ENCODE measurements around the gene SLC50A1. TPM values are rescaled to one million over a fixed set of nuclear protein-coding genes. Genes with fewer than 3 reads are reported as not detected.
A peak's percentile ranks its signal among the peaks of the same experiment; 100 is the strongest.

SLC50A1 gene
- polyA plus RNA-seq, 1 donor (not counting 4 experiments of a cell fraction or from before 2014, with no cell fraction given), result 54.5 TPM

DNA sequence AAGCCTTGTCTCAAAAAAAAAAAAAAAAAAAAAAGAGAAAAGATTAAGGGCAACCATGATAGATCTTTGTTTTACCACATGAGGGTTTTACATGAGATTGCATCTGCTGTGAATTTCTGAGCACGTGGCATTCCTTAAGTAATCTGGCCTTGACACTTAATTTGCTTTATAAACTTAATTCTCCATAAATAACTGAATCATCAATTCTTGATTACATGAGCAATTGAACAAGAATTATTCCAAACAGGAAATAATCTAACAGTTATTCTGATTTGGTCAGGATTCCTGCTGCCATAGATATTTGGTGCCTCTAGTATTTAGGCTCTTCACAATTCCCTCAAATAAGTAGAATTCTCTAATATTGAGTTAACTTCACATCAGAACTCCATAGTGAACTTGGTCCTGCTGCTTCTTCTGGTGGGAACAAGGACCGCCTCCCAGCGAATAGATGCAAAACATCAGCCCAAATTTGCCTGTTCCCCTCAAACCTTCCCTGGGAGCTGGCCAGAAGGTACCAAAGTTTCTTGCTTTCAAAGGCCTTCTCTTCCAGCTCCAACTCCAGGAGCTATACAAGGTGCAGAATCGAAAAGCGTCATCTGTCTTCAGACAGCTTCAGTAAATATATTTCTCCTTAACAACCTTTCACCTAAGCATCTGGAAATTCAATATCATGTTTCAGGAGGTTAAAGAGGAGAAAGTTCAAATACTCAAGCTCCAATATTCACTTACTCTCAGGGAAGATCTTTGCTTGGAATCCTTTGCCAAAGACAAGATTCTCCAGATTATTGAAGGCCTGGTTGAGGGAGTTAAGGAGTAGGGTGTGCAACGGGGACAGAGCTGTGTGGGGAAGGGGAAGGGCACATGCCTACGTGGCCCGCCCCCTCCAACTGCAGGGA lies 36.4 kb downstream of the SLC50A1 start:
- H3K79me2 ChIP-seq (ENCODE audit: control insufficient read depth, insufficient read depth, low read length), result peaks cover 16% of the 10 kb centered on the region
- peak overlapping the region; percentile 82 for H3K4me2 ChIP-seq (ENCODE audit: control insufficient read depth, extremely low read depth, insufficient read depth, low read depth, low read length)
- H2AFZ ChIP-seq (ENCODE audit: control insufficient read depth, low read length), result peak overlapping the region; percentile 87
- H3K9me3 ChIP-seq (ENCODE audit: control insufficient read depth, low read depth, low read length), result no peaks in the 10 kb centered on the region
- H3K27ac ChIP-seq (ENCODE audit: control insufficient read depth, insufficient read depth, low read length), result peak overlapping the region; percentile 86
- H3K9ac ChIP-seq (ENCODE audit: control insufficient read depth, extremely low read depth, insufficient read depth, low read length), result peak overlapping the region; percentile 92
- TF ChIP-seq EZH2 (IDR thresholded peaks at IDR 0.05; ENCODE audit: low read length), result no peak
- no peaks in the 10 kb centered on the region for H4K20me1 ChIP-seq (ENCODE audit: control insufficient read depth, extremely low read depth, insufficient read depth, low read length)
- H3K9me1 ChIP-seq (ENCODE audit: control insufficient read depth, extremely low read depth, insufficient read depth, low read length), result no peaks in the 10 kb centered on the region
- DNase-seq (ENCODE audit: low read depth, low spot score), result no peak
- peaks cover 24% of the 10 kb centered on the region for H3K4me1 ChIP-seq (ENCODE audit: control insufficient read depth, extremely low read depth, insufficient read depth, low read length)
- FAIRE-seq, result no peak
- no peaks in the 10 kb centered on the region for H3K27me3 ChIP-seq (ENCODE audit: control insufficient read depth, extremely low read depth, insufficient read depth, low read length)
- H3K36me3 ChIP-seq (ENCODE audit: control insufficient read depth in 2 of 2, extremely low read depth in 1 of 2, insufficient read depth in 2 of 2, low read length in 2 of 2), result peaks cover 10 to 13% of the 10 kb centered on the region in 2 experiments
- dilution Hi-C loops (cut with MboI; ENCODE audit: extremely low pct_ligation_motif_present, low sequenced_read_pairs), result no loop called here
- peak overlapping the region; percentile 69 to 94 (median 90) for H3K4me3 ChIP-seq (ENCODE audit: control insufficient read depth in 2 of 3, extremely low read depth in 1 of 3, insufficient read depth in 2 of 3, low read depth in 1 of 3, low read length in 3 of 3)

DNA sequence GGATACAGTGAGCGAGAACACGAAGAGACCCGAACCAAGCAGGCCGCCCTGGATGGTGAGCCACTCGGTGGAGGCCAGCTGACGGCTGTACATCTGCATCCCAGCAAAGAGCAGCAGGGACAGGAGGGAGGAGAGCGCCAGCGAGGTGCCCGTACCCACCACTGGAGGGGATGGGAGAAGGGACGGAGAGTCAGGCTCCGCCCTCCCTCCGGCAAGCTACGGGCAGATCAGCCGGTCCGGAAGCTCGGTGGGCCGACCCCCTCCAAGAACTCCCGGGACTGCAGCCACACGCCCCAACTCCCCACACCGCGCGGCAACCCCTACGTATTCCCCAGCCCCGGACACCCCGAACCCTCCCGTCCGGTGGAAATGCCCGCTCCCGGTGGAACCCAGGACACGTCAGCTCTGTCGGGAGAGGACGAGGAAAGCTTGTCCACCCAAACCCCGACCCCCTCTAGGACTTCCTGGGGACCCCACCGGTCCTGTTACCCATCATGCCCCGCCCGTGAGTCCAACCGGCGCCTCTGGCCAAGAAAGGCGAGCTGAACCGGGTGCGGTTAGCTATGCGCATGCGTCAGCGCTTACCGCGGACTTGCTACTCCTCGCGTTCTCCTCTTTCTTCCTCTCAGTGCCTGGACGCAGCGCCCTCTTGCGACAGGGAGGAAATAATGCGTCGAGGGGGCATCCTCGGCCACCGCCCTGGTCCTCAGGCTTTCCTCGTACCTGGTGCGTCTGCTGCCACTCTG lies 37.3 kb downstream of the SLC50A1 start, which contains the start of gene KRTCAP2:
KRTCAP2 (minus strand) TSS at position 573 of the 746 bp plus-strand sequence; CDS start at position 493, 80 bp downstream.
- H2AFZ ChIP-seq (ENCODE audit: control insufficient read depth, low read length), result peak within 1 kb of the TSS; percentile 90
- no peaks in the 10 kb centered on the region for H3K27me3 ChIP-seq (ENCODE audit: control insufficient read depth, extremely low read depth, insufficient read depth, low read length)
- H3K9me3 ChIP-seq (ENCODE audit: control insufficient read depth, low read depth, low read length), result no peaks in the 10 kb centered on the region
- dilution Hi-C loops (cut with MboI; ENCODE audit: extremely low pct_ligation_motif_present, low sequenced_read_pairs), result no loop called here
- peak within 1 kb of the TSS; percentile 86 for H3K27ac ChIP-seq (ENCODE audit: control insufficient read depth, insufficient read depth, low read length)
- peak; percentile 32 for FAIRE-seq
- H3K79me2 ChIP-seq (ENCODE audit: control insufficient read depth, insufficient read depth, low read length), result peaks cover 16% of the 10 kb centered on the region
- H3K9me1 ChIP-seq (ENCODE audit: control insufficient read depth, extremely low read depth, insufficient read depth, low read length), result no peaks in the 10 kb centered on the region
- H3K4me2 ChIP-seq (ENCODE audit: control insufficient read depth, extremely low read depth, insufficient read depth, low read depth, low read length), result peak within 1 kb of the TSS; percentile 82
- DNase-seq (ENCODE audit: low read depth, low spot score), result peak; percentile 84
- TF ChIP-seq EZH2 (IDR thresholded peaks at IDR 0.05; ENCODE audit: low read length), result no peak
- TF ChIP-seq, protein P1, sequence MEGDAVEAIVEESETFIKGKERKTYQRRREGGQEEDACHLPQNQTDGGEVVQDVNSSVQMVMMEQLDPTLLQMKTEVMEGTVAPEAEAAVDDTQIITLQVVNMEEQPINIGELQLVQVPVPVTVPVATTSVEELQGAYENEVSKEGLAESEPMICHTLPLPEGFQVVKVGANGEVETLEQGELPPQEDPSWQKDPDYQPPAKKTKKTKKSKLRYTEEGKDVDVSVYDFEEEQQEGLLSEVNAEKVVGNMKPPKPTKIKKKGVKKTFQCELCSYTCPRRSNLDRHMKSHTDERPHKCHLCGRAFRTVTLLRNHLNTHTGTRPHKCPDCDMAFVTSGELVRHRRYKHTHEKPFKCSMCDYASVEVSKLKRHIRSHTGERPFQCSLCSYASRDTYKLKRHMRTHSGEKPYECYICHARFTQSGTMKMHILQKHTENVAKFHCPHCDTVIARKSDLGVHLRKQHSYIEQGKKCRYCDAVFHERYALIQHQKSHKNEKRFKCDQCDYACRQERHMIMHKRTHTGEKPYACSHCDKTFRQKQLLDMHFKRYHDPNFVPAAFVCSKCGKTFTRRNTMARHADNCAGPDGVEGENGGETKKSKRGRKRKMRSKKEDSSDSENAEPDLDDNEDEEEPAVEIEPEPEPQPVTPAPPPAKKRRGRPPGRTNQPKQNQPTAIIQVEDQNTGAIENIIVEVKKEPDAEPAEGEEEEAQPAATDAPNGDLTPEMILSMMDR (optimal IDR thresholded peaks at IDR 0.05 in 1 of 3, IDR thresholded peaks at IDR 0.05 in 1 of 3, conservative IDR thresholded peaks at IDR 0.05 in 1 of 3; ENCODE audit: extremely low read depth in 1 of 3, insufficient read depth in 2 of 3, low read length in 3 of 3), result peak; percentile 96 to 98 (median 97)
- peak within 1 kb of the TSS; percentile 92 for H3K9ac ChIP-seq (ENCODE audit: control insufficient read depth, extremely low read depth, insufficient read depth, low read length)
- peak within 1 kb of the TSS; percentile 69 to 94 (median 90) for H3K4me3 ChIP-seq (ENCODE audit: control insufficient read depth in 2 of 3, extremely low read depth in 1 of 3, insufficient read depth in 2 of 3, low read depth in 1 of 3, low read length in 3 of 3)
- peaks cover 14 to 17% of the 10 kb centered on the region in 2 experiments for H3K36me3 ChIP-seq (ENCODE audit: control insufficient read depth in 2 of 2, extremely low read depth in 1 of 2, insufficient read depth in 2 of 2, low read length in 2 of 2)
- H3K4me1 ChIP-seq (ENCODE audit: control insufficient read depth, extremely low read depth, insufficient read depth, low read length), result peaks cover 23% of the 10 kb centered on the region
- no peaks in the 10 kb centered on the region for H4K20me1 ChIP-seq (ENCODE audit: control insufficient read depth, extremely low read depth, insufficient read depth, low read length)
